NOMO-1 treated with DMSO at 0.1 percent for 48 hours (cell line): ENCODE data around the gene CLEC5A.
"Not testable (repeated sequence)": the region's sequence is repeated elsewhere in the genome, so short reads cannot be mapped to it uniquely, and the experiment has no call there.

ENCODE experiments used
- DNase-seq: peaks from one replicate; lab custom pipeline; 2025; ENCODE audit not compliant: unreplicated experiment; lab: John Stamatoyannopoulos, UW

CLEC5A gene

DNA sequence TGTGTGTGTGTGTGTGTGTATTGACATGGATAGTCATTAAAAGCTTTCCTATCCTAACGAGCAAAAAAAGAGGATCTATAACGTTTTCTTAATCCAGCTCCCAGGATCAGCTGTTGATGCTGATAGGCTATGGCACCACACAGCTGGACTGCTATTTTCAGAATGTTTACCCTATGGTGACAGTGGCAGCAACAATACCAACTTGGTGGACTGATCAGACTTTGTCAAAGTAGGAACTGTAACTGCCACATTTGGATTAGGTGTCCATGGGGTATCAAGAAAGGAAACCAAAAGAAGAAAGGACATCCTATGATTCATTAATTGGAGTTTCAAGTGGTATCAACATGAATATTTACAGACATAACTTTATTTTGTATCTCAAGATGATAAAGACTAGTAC, 2.7 kb upstream of the CLEC5A start:
- DNase-seq, result no peak

DNA sequence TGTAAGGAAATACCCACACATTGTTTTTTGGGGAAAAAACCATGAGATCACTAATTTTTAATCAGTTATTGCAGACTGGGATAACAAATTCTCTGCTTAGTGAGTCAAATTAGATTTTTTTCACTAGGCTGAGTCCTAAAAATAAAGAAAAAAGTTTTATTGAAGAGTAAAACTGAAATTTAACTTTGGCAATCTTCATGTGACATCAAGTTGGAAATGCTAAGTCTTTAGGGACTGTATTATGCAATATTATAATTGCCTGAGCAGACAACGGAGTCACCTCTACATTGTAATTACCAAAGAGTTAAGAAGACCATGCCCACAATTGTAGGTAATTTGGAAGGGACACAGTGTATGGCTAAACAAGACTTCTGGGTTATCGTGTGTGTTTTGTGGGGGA, 2.2 kb upstream of the CLEC5A start:
- no peak for DNase-seq

DNA sequence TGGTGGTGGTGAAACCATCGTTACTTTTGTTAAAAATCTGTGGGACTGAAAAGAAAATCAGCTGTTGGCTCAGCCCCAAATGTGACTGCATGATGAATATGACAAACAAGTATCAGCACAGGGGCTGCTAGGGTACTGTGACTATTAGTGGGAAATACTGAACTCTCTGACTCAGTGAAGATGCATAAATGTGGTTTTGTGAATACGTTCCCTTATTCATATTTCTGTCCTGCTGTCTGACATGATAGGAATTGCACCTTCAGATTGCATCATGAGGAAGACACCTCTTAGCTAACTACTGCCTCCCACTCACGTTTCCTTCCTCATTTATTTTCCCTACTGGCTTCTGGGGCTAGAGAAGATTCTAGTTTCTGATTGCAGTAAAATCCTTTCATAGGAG, 1.4 kb downstream of the CLEC5A start:
- peak; percentile 83 for DNase-seq

DNA sequence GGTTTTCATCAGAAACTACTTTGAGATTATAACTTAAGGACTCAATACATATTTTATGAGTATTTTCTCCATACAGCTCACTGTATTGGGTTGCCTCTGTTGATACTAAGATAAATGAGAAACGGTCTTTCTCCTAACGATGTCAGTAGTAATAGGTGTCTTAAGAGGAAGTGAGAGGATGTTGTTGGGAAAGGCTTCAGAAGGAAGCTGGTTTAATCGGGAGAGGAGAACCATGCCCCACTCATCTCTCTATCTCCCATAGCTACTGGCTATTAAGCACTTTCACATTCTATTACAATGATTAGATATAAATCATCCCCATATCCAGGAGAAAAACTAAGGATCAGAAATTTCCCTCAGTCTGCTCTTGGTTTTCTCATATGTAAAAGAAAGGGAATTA, 2.0 kb downstream of the CLEC5A start:
- DNase-seq, result no peak

DNA sequence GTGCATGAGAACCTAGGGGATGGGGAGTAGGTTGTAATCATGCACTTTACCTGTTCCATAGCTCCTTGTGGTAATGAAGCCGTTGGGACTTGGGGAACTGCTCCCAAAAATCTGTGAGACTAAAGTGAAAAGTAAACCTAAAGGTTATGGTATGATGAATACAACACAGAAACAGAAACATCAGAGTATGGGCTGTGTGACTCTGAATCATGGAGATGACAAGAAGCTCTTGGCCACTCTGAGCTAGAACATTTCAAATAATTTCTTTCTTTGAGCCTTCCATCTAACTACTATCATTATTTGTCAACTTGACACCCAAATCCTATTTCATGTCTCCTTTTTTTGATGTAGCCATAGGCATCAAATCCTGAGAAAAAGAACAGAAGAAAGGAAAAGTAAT, 2.9 kb downstream of the CLEC5A start:
- DNase-seq, result no peak

DNA sequence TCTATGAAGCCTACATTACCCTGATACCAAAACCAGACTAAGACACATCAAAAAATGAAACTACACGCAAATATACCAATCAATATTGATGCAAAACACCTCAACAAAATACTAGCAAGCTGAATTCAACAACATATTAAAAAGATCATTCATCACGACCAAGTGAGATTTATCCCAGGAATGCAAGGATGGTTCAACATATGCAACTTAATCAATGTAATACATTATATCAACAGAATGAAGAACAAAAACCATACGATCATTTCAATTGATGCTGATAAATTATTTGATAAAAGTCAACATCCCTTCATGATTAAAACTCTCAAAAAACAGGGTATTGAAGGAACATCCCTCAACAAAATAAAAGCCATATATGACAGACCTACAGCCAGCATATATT, 5.7 kb downstream of the CLEC5A start:
- DNase-seq, result no peak

DNA sequence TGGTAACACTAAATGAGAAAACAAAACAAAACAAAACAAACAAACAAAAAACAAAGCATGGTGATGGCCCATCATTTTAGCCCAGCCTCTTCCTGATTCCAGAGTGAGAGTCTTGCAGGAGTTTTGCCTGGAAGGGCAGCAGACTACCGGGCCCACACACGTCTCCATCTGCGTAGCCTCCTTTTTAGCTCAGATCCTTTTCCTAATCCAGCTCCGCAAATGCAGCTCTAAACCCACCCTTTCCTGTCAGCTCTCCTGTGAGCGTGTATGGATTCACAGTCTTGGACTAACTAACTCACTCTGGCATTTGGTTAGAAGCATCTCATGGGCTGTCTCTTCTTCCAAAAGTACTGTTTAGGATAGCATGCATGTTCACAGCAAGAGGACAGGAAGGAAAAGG, 16.6 kb downstream of the CLEC5A start:
- DNase-seq, result no peak

DNA sequence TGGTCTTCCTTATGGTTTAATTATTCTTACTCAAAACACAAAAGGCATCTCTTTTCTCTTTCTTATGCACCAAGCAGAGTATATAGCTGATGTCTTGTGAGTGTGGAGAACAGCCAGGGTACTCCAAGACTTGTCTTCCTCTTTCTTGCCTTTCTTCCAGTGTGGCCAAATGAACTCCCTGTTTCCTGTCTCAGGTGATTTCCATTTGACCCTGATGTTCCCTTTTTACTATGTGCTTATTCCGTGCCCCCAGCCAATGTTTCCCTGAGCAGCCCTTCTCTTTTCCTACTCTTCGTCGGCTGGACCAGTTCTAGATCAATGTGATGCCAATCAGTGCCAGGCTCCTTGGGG, 18.0 kb downstream of the CLEC5A start:
- no peak for DNase-seq

DNA sequence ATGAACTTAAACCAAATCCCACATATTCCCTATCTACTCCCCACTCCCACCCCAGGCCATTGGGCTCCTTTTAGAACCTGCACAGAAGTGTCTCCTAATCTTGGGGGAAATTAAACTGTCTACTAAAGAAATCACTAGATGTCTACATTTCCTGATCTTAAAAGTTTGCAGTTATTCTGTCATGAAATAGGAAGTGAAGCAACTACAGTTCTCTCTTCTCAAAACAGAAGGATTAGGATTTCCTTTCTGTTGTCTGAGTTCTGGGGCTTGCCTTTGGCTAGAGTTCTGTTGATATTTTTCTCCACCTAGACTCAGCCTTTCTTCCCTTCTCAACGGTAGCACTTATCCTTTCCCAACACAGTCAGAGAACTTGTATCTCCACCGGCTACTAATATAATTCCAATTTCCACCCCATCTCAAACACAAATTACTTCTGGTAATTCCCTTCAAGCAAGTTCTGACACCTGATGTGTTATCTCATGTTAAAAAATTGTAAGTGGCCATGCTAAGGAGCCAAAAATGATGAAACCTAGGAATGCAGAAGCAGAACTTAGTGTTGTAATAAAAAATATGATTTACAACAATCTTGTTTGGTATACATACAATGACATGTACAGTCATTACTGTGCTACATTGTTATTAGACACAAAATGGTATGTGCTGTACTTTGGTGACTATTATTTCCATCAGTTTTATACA, 18.5 kb downstream of the CLEC5A start:
- peak; percentile 76 for DNase-seq

DNA sequence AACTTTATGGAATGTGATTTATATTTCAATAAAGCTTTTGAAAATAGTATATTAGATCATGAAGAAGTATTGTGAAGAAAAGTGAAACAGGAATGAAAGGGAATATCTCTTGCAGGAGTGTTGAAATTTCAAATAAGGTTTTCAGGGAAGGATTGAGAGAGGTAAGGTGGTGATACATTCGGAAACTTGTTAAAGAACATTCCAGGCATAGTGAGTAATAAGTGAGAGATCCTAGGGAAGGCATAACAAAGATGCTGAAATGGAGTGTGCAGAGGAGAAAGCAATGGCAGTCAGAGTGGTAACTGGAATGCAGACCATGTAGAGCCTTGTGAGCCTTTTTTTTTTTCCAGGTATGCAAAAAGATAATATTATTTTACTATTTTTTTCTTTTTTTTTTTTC, 26.5 kb downstream of the CLEC5A start:
- no peak for DNase-seq

DNA sequence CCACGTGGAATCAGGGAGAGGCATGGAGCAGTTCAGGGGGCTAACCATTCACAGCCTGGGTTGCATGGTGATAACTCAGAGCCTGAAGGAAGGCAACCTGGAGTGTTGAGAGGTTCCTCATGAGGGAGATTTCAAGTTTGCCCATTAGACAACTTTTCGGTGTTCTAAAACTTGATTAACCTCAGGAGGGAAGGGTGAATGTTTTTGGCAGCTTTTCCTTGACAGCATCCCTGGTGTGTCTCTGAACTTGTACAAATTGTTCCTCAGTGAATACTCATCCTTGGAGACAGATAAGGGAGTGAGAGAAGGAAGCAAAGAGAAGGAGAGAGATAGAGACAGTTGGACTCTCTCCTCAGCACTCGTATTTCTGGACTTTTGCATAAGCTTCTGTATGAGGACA, 30.7 kb downstream of the CLEC5A start, which contains the start of gene OR9A4:
TSS of gene OR9A4 (plus strand) at position 301 of the 400 bp plus-strand sequence. CDS start 2,477 bp downstream, outside the sequence.
- no peak for DNase-seq

DNA sequence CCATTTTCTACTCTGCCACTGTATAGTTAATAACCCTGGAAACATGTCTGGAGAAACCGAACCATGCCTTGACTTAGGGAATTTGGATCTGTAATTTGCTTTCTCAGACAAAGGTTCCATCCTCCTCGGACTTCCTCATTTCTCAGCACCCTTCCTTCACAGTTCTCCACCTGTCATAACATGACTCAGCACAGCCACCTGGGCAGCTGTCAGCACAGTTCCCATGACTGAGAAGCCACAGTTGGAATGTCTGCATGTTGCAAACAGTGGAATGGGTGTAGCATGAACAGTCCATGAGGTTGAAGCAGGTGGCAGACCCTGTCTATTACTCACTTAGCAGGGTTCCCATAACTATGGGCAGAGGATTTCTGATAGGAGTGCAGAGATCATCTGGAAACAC, 31.2 kb downstream of the CLEC5A start:
- no peak for DNase-seq

DNA sequence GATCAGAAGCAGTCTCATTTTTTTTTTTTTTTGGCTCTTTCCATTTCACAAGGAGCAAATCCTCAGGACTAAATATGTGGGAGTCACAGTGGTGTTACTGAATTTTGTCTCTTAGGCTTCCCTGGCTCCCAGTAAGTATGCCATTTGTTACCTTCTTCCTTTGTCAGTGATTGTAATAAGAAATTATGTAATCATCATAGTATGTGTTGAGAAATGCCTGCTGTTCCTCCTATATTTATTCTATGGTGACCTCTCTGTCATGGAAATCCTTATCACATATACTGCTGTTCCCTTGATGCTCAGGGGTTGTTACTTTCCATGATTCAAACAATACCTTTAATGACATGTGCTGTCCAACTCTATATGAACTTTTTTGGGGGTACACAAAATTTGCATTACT, 35.4 kb downstream of the CLEC5A start:
- no peak for DNase-seq

DNA sequence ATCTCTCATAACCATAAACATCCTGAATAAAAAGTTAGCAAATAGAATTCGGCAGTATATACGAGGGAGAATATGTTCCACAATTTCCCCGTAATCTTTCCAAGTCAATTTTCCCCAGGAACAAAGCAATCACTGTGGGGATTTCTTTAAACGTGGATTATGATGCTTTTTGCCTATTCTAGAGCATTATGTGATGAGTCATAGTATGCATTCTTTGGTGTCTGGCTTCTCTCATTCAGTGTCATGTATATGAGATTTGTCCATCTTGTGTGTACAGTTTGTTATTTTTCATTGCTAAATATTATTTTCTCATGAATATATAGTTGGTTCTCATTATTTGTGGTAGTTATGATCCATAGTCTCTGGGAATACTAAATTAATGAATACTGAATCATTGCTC, 40.5 kb downstream of the CLEC5A start:
- DNase-seq, result no peak

DNA sequence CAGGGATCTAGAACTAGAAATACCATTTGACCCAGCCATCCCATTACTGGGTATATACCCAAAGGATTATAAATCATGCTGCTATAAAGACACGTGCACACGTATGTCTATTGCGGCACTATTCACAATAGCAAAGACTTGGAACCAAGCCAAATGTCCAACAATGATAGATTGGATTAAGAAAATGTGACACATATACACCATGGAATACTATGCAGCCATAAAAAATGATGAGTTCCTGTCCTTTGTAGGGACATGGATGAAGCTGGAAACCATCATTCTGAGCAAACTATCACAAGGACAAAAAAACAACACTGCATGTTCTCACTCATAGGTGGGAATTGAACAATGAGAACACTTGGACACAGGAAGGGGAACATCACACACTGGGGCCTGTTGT, 47.4 kb downstream of the CLEC5A start:
- DNase-seq, result not testable (repeated sequence)

DNA sequence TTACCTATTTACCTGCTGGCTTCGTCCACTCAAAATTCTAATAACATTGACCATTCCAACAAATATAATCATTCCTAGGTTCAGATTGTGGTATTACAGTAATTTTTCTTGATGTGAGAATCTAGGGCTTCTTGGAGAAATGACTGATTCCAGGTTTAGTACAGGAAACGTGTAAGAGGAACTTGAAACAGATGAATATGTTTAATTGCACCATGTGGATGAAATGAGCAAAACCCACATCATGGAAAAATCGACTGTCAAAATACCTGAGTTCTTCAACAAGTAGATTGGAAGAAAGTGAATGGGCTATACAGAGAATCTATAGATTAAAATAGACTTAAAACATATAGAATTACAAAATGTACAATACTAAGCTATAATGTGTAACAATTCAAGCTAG, 55.4 kb downstream of the CLEC5A start:
- peak; percentile 26 for DNase-seq

DNA sequence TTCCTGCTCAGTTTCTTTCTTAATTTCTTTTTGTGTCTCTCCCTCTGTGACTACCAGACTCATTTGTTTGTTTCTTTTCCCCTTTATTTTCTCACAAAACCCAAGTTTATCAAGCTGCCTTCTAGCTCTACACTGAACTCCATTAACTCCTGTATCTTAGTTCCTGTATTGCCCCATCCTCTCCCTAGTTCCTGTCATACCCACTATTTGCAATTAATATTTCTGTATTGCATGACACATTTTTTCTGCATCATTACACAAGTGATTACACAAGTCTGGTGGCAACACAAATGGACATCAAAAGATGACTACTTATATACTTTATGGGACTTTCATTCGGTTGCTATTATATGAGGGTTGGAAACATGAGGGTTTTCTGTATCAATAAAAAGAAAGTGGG, 57.5 kb downstream of the CLEC5A start:
- DNase-seq, result peak; percentile 40

DNA sequence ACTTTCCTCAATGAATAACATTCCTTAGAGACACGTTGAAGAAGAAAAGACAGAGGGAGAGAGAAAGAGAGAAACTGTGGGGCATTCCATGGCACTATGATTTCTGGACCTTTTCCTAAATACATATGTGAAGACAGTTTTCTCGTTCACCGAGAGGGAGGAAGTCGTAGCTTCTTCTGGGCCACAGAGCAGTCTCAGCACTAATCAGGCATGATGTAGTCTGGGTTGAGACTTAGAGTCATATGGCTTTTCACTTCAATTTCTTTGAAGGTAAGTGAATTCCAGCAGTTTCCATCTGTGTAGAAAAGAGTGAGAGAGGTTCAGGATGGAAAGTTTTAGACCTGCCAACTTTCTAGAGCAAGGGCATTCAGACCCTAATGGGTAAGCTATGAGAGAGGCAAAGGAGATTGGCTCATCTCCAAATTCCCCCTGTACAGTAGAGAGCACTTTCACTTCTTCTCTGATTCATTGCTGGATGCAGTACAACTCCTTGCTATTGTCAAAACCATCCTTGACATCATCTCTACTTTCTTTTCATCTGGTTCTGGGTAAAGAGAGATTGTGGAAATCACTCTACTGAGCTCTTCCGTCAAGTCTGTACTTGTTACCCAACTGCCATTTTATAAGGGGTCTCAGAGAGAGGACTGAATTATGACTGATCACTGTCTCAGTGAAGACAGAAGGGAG, 62.1 kb downstream of the CLEC5A start:
- peak; percentile 61 for DNase-seq

DNA sequence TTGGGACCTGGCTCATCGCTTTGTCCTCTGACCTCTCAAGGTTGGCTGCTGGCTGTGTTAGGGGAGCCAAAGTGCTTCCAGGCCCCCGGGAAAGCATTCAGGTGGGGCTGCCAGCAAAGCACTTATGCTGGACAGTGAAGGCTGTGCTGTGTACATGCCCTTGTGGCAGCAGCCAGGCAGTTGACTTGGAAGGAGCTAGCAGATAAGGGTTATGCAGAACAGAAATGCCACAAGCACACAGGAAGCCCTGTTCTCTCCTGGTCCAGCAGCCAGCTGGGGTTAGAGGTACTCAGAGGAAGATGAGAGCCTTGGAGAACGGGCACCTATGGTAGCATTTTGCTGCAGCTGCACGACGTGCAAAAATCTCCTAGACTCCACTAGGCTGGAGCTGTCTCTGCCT, 65.8 kb downstream of the CLEC5A start:
- DNase-seq, result no peak

DNA sequence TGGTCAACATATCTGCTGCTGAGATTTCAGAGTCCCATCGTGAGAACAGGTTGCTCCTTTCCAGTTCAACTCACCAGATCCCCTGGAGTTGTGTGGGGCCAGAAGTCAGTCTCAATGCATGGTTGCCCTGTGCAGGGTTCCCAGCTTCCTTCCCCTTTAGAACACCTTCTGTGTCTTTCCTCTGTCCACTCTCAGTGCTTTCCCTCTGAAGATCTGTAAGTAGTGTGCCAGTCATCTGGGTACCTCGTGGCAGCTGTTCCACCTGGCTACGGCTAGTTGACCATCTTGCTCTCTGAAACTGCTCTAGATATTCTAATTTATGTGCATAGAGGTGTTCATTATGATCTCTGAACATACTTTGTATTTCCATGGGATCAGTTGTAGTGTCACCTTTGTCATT, 69.4 kb downstream of the CLEC5A start:
- DNase-seq, result no peak
